ENCODE data around the gene MSH5. TPM values are rescaled to one million over a fixed set of nuclear protein-coding genes. Genes with fewer than 3 reads are reported as not detected.

MSH5 gene
- total and polyA plus RNA-seq, 2 of the 13 experiments (the other 11 are each of a cell fraction or from before 2014, with no cell fraction given): 10.2 to 38.7 TPM

DNA sequence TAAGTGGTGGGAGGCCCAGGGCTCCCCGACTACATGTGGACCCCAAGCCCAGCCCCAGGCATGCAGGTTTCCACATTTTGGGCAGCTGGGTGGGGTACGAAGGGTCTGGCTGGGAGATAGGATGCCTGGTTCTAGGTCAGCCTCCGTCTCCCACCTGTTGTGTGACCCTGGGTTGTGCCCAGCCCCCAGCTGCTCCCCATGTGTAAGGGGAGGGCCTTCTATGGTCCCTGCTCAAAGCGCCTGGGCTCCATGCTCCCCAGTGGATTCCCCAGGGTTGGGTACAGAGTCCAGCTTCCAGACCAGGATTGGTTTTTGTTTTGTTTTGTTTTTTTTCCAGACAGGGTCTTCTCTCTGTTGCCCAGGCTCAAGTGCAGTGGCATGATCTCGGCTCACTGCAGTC is 38.4 kb downstream of the MSH5 start (continued):
- TF ChIP-seq HNRNPUL1 (IDR thresholded peaks at IDR 0.05; ENCODE audit: low read depth, low read length) (no peak), ZNF792 (CRISPR knock-in tag; IDR thresholded peaks at IDR 0.05) (no peak), NPAS2 (CRISPR knock-in tag; IDR thresholded peaks at IDR 0.05; ENCODE audit: borderline replicate concordance) (no peak), ZNF260 (CRISPR knock-in tag; IDR thresholded peaks at IDR 0.05; ENCODE audit: borderline replicate concordance, low read depth) (no peak), ELF4 (CRISPR knock-in tag; IDR thresholded peaks at IDR 0.05; ENCODE audit: borderline replicate concordance) (no peak), ZFP62 (CRISPR knock-in tag; IDR thresholded peaks at IDR 0.05) (no peak), ZNF550 (CRISPR knock-in tag; IDR thresholded peaks at IDR 0.05; ENCODE audit: borderline replicate concordance) (no peak), TBX3 (IDR thresholded peaks at IDR 0.05; ENCODE audit: borderline replicate concordance) (no peak), GABPB1 (CRISPR knock-in tag; IDR thresholded peaks at IDR 0.05) (0 out of 2 replicates have a peak, but pooled peaks have one; percentile 7), ATF7 (IDR thresholded peaks at IDR 0.05) (no peak), ATF7 (CRISPR knock-in tag; IDR thresholded peaks at IDR 0.05) (no peak), EP300 (IDR thresholded peaks at IDR 0.05; ENCODE audit: low read depth in 2 of 2, low read length in 2 of 2) (no peak), EP300 (CRISPR knock-in tag; IDR thresholded peaks at IDR 0.05; ENCODE audit: borderline replicate concordance) (no peak), ZNF446 (CRISPR knock-in tag; IDR thresholded peaks at IDR 0.05) (no peak), BORCS8-MEF2B (CRISPR knock-in tag; IDR thresholded peaks at IDR 0.05) (no peak), HOXA3 (CRISPR knock-in tag; IDR thresholded peaks at IDR 0.05) (peak; percentile 45; the same call in 1 of the 2 replicates), HHEX (CRISPR knock-in tag; IDR thresholded peaks at IDR 0.05) (no peak), CREB1 (IDR thresholded peaks at IDR 0.05) (no peak), CREB1 (CRISPR knock-in tag; IDR thresholded peaks at IDR 0.05) (no peak)
- TF ChIP-seq, protein P1, sequence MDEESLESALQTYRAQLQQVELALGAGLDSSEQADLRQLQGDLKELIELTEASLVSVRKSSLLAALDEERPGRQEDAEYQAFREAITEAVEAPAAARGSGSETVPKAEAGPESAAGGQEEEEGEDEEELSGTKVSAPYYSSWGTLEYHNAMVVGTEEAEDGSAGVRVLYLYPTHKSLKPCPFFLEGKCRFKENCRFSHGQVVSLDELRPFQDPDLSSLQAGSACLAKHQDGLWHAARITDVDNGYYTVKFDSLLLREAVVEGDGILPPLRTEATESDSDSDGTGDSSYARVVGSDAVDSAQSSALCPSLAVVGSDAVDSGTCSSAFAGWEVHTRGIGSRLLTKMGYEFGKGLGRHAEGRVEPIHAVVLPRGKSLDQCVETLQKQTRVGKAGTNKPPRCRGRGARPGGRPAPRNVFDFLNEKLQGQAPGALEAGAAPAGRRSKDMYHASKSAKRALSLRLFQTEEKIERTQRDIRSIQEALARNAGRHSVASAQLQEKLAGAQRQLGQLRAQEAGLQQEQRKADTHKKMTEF (CRISPR knock-in tag; IDR thresholded peaks at IDR 0.05): no peak
- TF ChIP-seq, protein P2, sequence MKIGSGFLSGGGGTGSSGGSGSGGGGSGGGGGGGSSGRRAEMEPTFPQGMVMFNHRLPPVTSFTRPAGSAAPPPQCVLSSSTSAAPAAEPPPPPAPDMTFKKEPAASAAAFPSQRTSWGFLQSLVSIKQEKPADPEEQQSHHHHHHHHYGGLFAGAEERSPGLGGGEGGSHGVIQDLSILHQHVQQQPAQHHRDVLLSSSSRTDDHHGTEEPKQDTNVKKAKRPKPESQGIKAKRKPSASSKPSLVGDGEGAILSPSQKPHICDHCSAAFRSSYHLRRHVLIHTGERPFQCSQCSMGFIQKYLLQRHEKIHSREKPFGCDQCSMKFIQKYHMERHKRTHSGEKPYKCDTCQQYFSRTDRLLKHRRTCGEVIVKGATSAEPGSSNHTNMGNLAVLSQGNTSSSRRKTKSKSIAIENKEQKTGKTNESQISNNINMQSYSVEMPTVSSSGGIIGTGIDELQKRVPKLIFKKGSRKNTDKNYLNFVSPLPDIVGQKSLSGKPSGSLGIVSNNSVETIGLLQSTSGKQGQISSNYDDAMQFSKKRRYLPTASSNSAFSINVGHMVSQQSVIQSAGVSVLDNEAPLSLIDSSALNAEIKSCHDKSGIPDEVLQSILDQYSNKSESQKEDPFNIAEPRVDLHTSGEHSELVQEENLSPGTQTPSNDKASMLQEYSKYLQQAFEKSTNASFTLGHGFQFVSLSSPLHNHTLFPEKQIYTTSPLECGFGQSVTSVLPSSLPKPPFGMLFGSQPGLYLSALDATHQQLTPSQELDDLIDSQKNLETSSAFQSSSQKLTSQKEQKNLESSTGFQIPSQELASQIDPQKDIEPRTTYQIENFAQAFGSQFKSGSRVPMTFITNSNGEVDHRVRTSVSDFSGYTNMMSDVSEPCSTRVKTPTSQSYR (CRISPR knock-in tag; IDR thresholded peaks at IDR 0.05; ENCODE audit: borderline replicate concordance): peak; percentile 23; the same call in 1 of the 2 replicates
- TF ChIP-seq, protein P3, sequence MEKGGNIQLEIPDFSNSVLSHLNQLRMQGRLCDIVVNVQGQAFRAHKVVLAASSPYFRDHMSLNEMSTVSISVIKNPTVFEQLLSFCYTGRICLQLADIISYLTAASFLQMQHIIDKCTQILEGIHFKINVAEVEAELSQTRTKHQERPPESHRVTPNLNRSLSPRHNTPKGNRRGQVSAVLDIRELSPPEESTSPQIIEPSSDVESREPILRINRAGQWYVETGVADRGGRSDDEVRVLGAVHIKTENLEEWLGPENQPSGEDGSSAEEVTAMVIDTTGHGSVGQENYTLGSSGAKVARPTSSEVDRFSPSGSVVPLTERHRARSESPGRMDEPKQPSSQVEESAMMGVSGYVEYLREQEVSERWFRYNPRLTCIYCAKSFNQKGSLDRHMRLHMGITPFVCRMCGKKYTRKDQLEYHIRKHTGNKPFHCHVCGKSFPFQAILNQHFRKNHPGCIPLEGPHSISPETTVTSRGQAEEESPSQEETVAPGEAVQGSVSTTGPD (CRISPR knock-in tag; IDR thresholded peaks at IDR 0.05): no peak
- TF ChIP-seq, protein P4, sequence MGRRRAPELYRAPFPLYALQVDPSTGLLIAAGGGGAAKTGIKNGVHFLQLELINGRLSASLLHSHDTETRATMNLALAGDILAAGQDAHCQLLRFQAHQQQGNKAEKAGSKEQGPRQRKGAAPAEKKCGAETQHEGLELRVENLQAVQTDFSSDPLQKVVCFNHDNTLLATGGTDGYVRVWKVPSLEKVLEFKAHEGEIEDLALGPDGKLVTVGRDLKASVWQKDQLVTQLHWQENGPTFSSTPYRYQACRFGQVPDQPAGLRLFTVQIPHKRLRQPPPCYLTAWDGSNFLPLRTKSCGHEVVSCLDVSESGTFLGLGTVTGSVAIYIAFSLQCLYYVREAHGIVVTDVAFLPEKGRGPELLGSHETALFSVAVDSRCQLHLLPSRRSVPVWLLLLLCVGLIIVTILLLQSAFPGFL (CRISPR knock-in tag; IDR thresholded peaks at IDR 0.05): no peak

All from HepG2 (cell line).